Stimulated activated naive CD8-positive, alpha-beta T cell treated with anti-CD3 and anti-CD28 coated beads, Interleukin-15, amount 100 ng/mL, for 72 hours (primary cell): ENCODE measurements around the gene CAPS.

Source experiments
- ATAC-seq: fragments of 150-1000 bp; cut with Tn5 transposase; 2 replicates; pipeline ENCODE4 v1.10.0; 2021; ENCODE audit warnings: mild to moderate bottlenecking, moderate library complexity
- DNase-seq, 2 donors: peaks; one replicate each; pipeline ENCODE4 v3.0.0; 2021 to 2022
- H3K27ac Mint-ChIP-seq, 2 donors: one replicate each; pipeline ENCODE4 v1.8.0; 2022; ENCODE audit warnings: mild to moderate bottlenecking in 2 of 2, mixed read lengths in 2 of 2, moderate library complexity in 2 of 2
- H3K27me3 Mint-ChIP-seq: one replicate; pipeline ENCODE4 v1.8.0; 2022; ENCODE audit warnings: mixed read lengths
- H3K4me1 Mint-ChIP-seq: one replicate; pipeline ENCODE4 v1.8.0; 2022; ENCODE audit warnings: mild to moderate bottlenecking, mixed read lengths
- H3K4me3 Mint-ChIP-seq, 2 donors: one replicate each; pipeline ENCODE4 v1.8.0; 2022; ENCODE audit warnings: mild to moderate bottlenecking in 2 of 2, mixed read lengths in 2 of 2, moderate library complexity in 1 of 2
- H3K9me3 Mint-ChIP-seq, 2 donors: one replicate each; pipeline ENCODE4 v1.8.0; 2022; ENCODE audit warnings: mixed read lengths in 2 of 2

The CAPS gene

DNA sequence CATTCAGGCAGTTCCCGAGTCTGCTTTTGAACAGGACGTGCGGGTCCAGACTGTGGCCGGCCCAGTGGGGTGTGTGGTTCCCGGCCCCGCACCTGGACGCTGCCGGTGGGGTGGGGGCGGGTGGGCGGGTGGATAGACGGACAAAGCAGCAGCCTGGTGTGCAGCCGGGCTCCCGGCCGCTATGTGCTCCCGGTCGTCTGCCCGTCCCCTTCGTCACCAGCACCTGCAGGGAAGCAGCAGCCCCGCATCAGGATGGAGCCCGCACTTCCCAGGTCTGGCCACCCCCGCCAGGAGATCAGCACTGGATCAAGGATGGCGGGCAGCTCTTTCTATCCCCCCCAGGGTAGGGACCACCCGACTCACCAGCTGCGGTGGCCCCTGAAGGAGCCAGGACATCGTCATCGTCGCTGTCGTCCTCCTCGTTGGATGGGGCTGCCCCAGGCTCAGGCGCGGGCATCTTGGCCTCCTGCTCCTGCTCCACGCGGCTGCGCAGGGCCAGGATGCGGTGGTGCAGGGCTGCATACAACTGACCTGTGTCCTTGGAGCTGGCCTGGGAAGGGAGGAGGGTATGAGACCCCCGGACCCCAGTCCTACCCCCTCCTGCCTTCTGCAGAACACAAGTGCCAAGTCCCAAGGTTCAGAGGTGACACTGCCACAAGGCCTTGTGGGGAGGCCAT, 3.5 kb downstream of the CAPS start:
- no peak overlapping the region for H3K27ac Mint-ChIP-seq
- no peak for ATAC-seq
- no peak overlapping the region for H3K4me3 Mint-ChIP-seq
- no peaks in the 10 kb centered on the region for H3K9me3 Mint-ChIP-seq
- H3K4me1 Mint-ChIP-seq: no peaks in the 10 kb centered on the region
- no peak for DNase-seq
- H3K27me3 Mint-ChIP-seq: no peaks in the 10 kb centered on the region

GRCh38 chr19:5918463-5919079, 4.5 kb downstream of the CAPS start:
- Mint-ChIP-seq H3K4me1 (no peaks in the 10 kb centered on the region), H3K27ac (peak overlapping the region in 1 of 2 donors; percentile 87), H3K27me3 (no peaks in the 10 kb centered on the region), H3K4me3 (no peak overlapping the region), H3K9me3 (no peaks in the 10 kb centered on the region)
- ATAC-seq: no peak
- no peak for DNase-seq

GRCh38 chr19:5921516-5922160, 7.6 kb downstream of the CAPS start:
- H3K9me3 Mint-ChIP-seq: no peaks in the 10 kb centered on the region
- ATAC-seq (no peak), DNase-seq (no peak)
- no peak overlapping the region for H3K4me3 Mint-ChIP-seq
- no peaks in the 10 kb centered on the region for H3K4me1 Mint-ChIP-seq
- H3K27me3 Mint-ChIP-seq: no peaks in the 10 kb centered on the region
- peak overlapping the region in 1 of 2 donors; percentile 6 for H3K27ac Mint-ChIP-seq

- no peaks in the 10 kb centered on the region for H3K9me3 Mint-ChIP-seq
- no peak overlapping the region for H3K27ac Mint-ChIP-seq
- H3K27me3 Mint-ChIP-seq: no peaks in the 10 kb centered on the region
- no peak for ATAC-seq
- no peaks in the 10 kb centered on the region for H3K4me1 Mint-ChIP-seq
- H3K4me3 Mint-ChIP-seq: no peak overlapping the region
- DNase-seq: no peak
These were observed 8.1 kb downstream of the CAPS start for GRCh38 chr19:5922161-5922545.

DNA sequence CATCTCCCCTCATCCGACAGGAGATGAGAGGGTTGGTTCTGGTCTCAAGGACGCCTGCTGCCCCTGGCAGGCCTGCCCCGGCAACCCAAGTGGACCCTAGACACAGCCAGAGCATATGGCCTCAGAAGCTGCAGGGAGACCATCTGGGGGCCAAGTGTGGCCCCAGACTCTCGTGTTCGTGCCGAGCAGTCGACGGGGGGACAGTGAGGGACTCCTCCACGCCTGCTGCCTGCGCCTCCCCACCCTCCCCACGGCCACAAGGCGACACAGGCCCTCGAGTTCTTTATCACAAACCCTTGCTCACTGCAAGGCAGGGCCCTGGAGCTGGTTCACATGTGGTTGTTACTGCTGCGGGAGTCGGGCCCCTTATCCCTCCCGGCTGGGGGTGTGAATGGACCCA, 9.3 kb downstream of the CAPS start:
- H3K4me3 Mint-ChIP-seq: no peak overlapping the region
- ATAC-seq (no peak), DNase-seq (no peak)
- H3K27me3 Mint-ChIP-seq: no peaks in the 10 kb centered on the region
- H3K9me3 Mint-ChIP-seq: no peaks in the 10 kb centered on the region
- peak overlapping the region in 1 of 2 donors; percentile 89 for H3K27ac Mint-ChIP-seq
- no peaks in the 10 kb centered on the region for H3K4me1 Mint-ChIP-seq

DNA sequence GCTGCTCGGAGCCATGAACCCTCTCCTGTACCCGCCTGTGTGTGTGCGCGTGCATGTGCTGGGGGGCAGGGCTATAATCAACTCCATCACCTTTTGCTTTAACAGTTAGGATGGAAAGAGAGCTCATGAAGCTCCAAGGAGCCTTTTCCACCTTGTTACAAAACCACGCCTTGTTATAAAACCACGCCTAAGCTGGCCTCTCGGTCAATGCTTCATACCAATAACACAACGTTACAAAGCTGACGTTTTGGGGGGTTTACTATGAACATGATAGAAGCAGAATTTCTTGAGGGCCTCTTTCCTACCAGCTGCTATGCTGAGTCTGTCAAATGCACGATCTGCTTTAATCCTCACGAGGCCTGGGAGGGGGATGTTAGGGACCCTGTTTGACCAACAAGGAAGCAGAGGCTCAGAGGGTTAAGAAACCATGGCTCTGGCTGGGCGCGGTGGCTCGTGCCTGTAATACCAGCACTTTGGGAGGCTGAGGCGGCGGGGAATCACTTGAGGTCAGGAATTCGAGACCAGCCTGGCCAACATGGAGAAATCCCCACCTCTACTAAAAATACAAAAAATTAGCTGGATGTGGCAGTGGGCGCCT, 11.9 kb downstream of the CAPS start:
- DNase-seq (no peak), ATAC-seq (no peak)
- Mint-ChIP-seq H3K4me3 (no peak overlapping the region), H3K27ac (no peak overlapping the region), H3K4me1 (no peaks in the 10 kb centered on the region), H3K9me3 (no peaks in the 10 kb centered on the region), H3K27me3 (no peaks in the 10 kb centered on the region)

- ATAC-seq (no peak), DNase-seq (no peak)
- Mint-ChIP-seq H3K27me3 (no peaks in the 10 kb centered on the region), H3K4me3 (no peak overlapping the region), H3K4me1 (no peaks in the 10 kb centered on the region), H3K9me3 (no peaks in the 10 kb centered on the region), H3K27ac (no peak overlapping the region)
These were observed 12.8 kb downstream of the CAPS start for GRCh38 chr19:5926641-5927440.

DNA sequence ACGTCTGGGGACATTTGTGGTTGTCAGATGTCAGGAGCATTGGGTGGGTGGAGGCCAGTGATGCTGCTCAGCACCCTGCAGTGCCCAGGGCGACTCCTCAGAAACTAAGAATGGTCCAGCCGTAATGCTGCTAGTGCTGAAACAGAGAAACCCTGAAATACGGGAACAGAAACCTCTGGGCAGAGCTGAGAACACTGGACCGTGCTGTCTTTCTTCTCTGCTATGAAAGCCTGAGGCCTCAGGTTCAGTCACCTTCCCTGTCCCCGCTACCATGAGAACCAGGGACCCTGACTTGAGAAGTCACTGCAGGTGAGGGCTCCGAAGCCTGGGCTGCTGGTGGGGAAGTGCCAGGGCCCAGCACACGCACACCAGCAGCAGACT, 13.4 kb downstream of the CAPS start:
- H3K4me3 Mint-ChIP-seq: no peak overlapping the region
- DNase-seq: no peak
- no peaks in the 10 kb centered on the region for H3K9me3 Mint-ChIP-seq
- no peak overlapping the region for H3K27ac Mint-ChIP-seq
- no peak for ATAC-seq
- no peaks in the 10 kb centered on the region for H3K4me1 Mint-ChIP-seq
- H3K27me3 Mint-ChIP-seq: no peaks in the 10 kb centered on the region

DNA sequence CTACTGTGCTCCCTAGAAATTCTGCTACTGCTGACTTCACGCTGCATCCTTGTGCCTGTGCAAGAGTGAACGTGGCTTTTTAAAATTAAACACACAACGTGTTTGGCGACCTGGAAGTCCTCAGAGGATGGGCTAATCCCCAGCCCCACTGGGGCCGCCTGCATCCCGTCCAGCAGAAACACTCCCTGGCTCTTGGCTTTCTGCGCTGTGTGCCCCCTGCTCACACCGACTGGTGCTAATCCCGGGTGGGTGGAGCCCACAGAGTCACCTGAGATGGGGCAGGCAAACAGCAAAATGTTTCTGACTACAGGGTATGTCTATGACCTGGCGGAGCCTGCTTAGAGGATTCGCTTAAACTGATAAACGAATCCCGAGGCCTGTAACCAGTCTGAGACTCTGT, 15.1 kb downstream of the CAPS start:
- no peaks in the 10 kb centered on the region for H3K27me3 Mint-ChIP-seq
- H3K4me1 Mint-ChIP-seq: no peaks in the 10 kb centered on the region
- no peaks in the 10 kb centered on the region for H3K9me3 Mint-ChIP-seq
- H3K27ac Mint-ChIP-seq: peak overlapping the region in 1 of 2 donors; percentile 82
- no peak overlapping the region for H3K4me3 Mint-ChIP-seq
- DNase-seq (no peak), ATAC-seq (no peak)

DNA sequence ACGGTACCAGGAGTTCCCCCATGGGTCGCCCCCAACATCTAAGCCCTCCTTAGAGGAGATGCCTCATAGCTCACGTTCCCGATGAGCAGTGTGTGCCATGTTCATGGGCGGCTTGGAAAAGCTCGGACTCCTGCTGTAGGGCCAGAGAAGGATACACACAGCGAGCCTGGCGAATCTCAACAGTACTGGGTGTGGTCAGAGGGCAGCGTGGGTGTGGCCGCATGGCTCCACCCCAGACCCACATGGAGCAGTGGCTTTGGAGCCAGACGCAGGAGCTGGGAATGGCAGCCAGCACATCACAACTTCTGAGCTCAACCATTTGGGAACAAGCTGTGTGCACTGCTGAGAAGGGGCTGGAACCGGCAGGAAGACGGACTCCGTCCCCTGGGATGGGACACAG, 15.6 kb downstream of the CAPS start:
- DNase-seq (no peak), ATAC-seq (no peak)
- no peak overlapping the region for H3K4me3 Mint-ChIP-seq
- H3K27ac Mint-ChIP-seq: peak overlapping the region in 1 of 2 donors; percentile 82
- H3K27me3 Mint-ChIP-seq: no peaks in the 10 kb centered on the region
- H3K9me3 Mint-ChIP-seq: no peaks in the 10 kb centered on the region
- no peaks in the 10 kb centered on the region for H3K4me1 Mint-ChIP-seq

DNA sequence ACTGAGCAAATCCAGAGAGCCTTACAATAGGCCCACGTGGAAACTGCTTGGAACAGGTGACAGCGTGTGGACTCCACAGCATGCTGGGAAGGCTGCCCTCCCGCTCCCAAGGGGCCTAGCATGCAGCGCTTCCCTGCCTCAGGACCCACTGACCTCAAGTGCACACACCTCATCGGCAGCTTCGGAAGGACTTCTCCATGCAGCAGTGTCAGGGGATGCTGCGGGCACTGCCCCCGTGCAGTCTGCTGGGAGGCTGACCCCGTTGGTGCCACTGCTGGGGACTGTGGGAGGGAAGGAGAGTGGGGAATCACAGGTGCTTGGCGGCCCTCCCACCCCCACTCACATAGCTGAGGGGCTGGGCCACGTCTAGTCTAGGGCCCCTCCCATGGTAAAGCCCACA, 17.2 kb downstream of the CAPS start:
- Mint-ChIP-seq H3K9me3 (no peaks in the 10 kb centered on the region), H3K4me3 (no peak overlapping the region), H3K27me3 (no peaks in the 10 kb centered on the region), H3K4me1 (no peaks in the 10 kb centered on the region), H3K27ac (no peak overlapping the region)
- DNase-seq (no peak), ATAC-seq (no peak)

DNA sequence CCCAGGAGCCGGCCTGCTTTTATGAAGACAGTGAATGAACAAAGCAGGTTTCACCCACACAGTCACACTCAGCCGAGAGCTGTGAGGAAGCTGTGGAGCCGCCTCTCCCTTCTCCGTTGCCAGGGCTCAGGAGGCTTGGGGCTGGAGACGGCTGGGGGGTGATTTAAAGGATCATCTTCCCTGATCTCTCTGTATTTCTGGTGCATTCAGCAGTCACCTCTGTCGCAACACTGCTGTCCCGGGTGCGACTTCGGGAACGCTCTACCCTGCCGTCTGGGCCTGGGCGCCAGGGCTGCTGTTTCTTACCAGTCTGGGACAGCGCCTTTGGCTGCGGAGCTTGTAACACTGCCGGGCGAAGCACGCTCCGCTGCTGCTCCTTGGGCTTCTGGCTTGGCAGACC, 18.1 kb downstream of the CAPS start:
- no peaks in the 10 kb centered on the region for H3K27me3 Mint-ChIP-seq
- no peaks in the 10 kb centered on the region for H3K4me1 Mint-ChIP-seq
- H3K27ac Mint-ChIP-seq: no peak overlapping the region

GRCh38 chr19:5932609-5933262, 18.7 kb downstream of the CAPS start:
- H3K27me3 Mint-ChIP-seq: no peaks in the 10 kb centered on the region
- H3K9me3 Mint-ChIP-seq: no peaks in the 10 kb centered on the region
- no peak for DNase-seq
- H3K27ac Mint-ChIP-seq: peak overlapping the region in 1 of 2 donors; percentile 3
- no peaks in the 10 kb centered on the region for H3K4me1 Mint-ChIP-seq
- H3K4me3 Mint-ChIP-seq: no peak overlapping the region
- ATAC-seq: no peak

More for the DNA sequence above, 18.1 kb downstream of the CAPS start:
- DNase-seq (no peak), ATAC-seq (no peak)
- Mint-ChIP-seq H3K4me3 (no peak overlapping the region), H3K9me3 (no peaks in the 10 kb centered on the region)

- Mint-ChIP-seq H3K27me3 (no peaks in the 10 kb centered on the region), H3K4me3 (no peak overlapping the region), H3K9me3 (no peaks in the 10 kb centered on the region), H3K4me1 (no peaks in the 10 kb centered on the region), H3K27ac (peak overlapping the region; percentile 40 to 80)
- no peak for DNase-seq
- ATAC-seq: no peak
These were observed 19.5 kb downstream of the CAPS start for GRCh38 chr19:5933391-5934068.

GRCh38 chr19:5934069-5934401, 20.0 kb downstream of the CAPS start:
- H3K27ac Mint-ChIP-seq: no peak overlapping the region
- H3K4me1 Mint-ChIP-seq: no peaks in the 10 kb centered on the region

More at GRCh38 chr19:5934069-5934401, 20.0 kb downstream of the CAPS start:
- ATAC-seq: no peak
- no peak for DNase-seq
- Mint-ChIP-seq H3K4me3 (no peak overlapping the region), H3K9me3 (no peaks in the 10 kb centered on the region), H3K27me3 (no peaks in the 10 kb centered on the region)
